ENCODE data around the gene AGMO.

DNA sequence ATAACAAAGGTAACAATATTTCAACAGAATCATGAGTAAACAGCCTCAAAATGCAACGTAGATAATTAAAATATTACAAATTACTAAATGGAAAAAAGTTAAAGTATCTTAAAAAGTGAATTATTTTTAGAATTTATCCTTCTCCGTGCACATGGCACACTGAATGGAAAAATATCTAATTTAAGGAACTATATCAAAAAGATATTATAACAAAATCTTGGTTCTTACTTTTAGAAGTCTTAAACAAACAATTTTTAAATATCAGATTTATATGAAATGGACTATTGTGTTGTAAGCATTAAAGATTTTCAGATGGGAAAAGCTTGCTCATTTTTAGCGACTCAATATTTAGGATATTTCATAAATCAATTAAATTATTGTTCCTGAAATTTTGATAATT, 72.0 kb downstream of the AGMO start:
- TF ChIP-seq SMC3 (IDR thresholded peaks at IDR 0.05) (no peak), RFX5 (IDR thresholded peaks at IDR 0.05) (no peak), POLR2A (IDR thresholded peaks at IDR 0.05; ENCODE audit: low read length) (no peak), HDAC2 (IDR thresholded peaks at IDR 0.05) (no peak), KDM1A (IDR thresholded peaks at IDR 0.05; ENCODE audit: low read depth) (no peak), MAZ (IDR thresholded peaks at IDR 0.05; ENCODE audit: borderline replicate concordance, low read depth, low read length) (no peak)
- TF ChIP-seq, protein P1, sequence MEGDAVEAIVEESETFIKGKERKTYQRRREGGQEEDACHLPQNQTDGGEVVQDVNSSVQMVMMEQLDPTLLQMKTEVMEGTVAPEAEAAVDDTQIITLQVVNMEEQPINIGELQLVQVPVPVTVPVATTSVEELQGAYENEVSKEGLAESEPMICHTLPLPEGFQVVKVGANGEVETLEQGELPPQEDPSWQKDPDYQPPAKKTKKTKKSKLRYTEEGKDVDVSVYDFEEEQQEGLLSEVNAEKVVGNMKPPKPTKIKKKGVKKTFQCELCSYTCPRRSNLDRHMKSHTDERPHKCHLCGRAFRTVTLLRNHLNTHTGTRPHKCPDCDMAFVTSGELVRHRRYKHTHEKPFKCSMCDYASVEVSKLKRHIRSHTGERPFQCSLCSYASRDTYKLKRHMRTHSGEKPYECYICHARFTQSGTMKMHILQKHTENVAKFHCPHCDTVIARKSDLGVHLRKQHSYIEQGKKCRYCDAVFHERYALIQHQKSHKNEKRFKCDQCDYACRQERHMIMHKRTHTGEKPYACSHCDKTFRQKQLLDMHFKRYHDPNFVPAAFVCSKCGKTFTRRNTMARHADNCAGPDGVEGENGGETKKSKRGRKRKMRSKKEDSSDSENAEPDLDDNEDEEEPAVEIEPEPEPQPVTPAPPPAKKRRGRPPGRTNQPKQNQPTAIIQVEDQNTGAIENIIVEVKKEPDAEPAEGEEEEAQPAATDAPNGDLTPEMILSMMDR (IDR thresholded peaks at IDR 0.05) = no peak
